Upper lobe of left lung (tissue), 6 donors: ENCODE data around the gene HBG2. TPM values are rescaled to one million over a fixed set of nuclear protein-coding genes. Genes with fewer than 3 reads are reported as not detected.

Experiments
- ATAC-seq, 2 donors: fragments of 200-7000 bp; cut with Tn5 transposase; one replicate each; pipeline ENCODE4 v1.9.1; 2022; ENCODE audit warnings: mild to moderate bottlenecking in 2 of 2, moderate library complexity in 2 of 2; ENCODE audit not compliant: low FRiP score in 2 of 2
- DNase-seq, 2 donors: peaks; one replicate each; pipeline ENCODE4 v3.0.0-alpha.2; 2019 to 2020
- H3K27ac ChIP-seq, 4 donors: fragments of 200-600 bp; sonication (generic); one replicate each; pipeline ENCODE4 v1.5.1; 2016 to 2019
- H3K27me3 ChIP-seq, 4 donors: fragments of 200-600 bp; sonication (generic); one replicate each; pipeline ENCODE4 v1.5.1; 2017 to 2019
- H3K36me3 ChIP-seq, 4 donors: fragments of 200-600 bp; sonication (generic); one replicate each; pipeline ENCODE4 v1.5.1; 2016 to 2019
- H3K4me1 ChIP-seq, 4 donors: fragments of 200-600 bp; sonication (generic); one replicate each; pipeline ENCODE4 v1.5.1; 2018 to 2019
- H3K4me3 ChIP-seq, 4 donors: fragments of 200-600 bp; sonication (generic); one replicate each; pipeline ENCODE4 v1.5.1; 2017 to 2019; ENCODE audit warnings: mild to moderate bottlenecking in 2 of 4, moderate library complexity in 1 of 4
- H3K9me3 ChIP-seq, 4 donors: fragments of 200-600 bp; sonication (generic); one replicate each; pipeline ENCODE4 v1.5.1; 2018 to 2019
- CTCF ChIP-seq, 6 experiments: fragments of 450-650 bp in 4 of 6; fragments of 200-600 bp in 2 of 6; sonication (generic) in 2 of 6; IDR thresholded peaks; one replicate each; pipeline ENCODE4 v1.5.1; 2016 to 2019; ENCODE audit warnings: antibody characterized with exemption in 6 of 6
- EP300 ChIP-seq, 4 donors: sonication (generic); formaldehyde crosslinking; IDR thresholded peaks; one replicate each; pipeline ENCODE4 v1.5.1; 2017; ENCODE audit warnings: antibody characterized with exemption in 4 of 4, control low read depth in 2 of 4
- POLR2A ChIP-seq, 4 donors: fragments of 450-650 bp; IDR thresholded peaks; one replicate each; pipeline ENCODE4 v1.5.1; 2016 to 2017; ENCODE audit warnings: antibody characterized with exemption in 4 of 4, mild to moderate bottlenecking in 2 of 4
- POLR2AphosphoS5 ChIP-seq, 2 donors: sonication (generic); formaldehyde crosslinking; IDR thresholded peaks; one replicate each; pipeline ENCODE4 v1.5.1; 2017; ENCODE audit warnings: antibody characterized with exemption in 2 of 2
- WGBS, 2 donors: methylation state at CpG; one replicate each; pipeline ENCODE4 v1.1.5; 2017 to 2018; 5-methylcytosine and 5-hydroxymethylcytosine counted together
- total RNA-seq, 6 donors: library from RNA; depleted of rRNA in 4 of 6; stranded (reverse); fragments of >200 nt in 4 of 6; gene quantifications; one replicate each; pipeline versions ENCODE4 v1.1.0 to v1.2.1, GENCODE V29; 2016 to 2021
- donor health status: DM: no; HTN: no; CAD: no; lungs with moderate emphysema.
- donor health status: DM: no; HTN: yes; CAD: no; lungs with severe emphysema.

Gene HBG2
- total RNA-seq, 6 donors from 2014 or later = 10.0 to 15.8 TPM; not detected in 4

GRCh38 chr11:5286901-5287300, 32.3 kb upstream of the HBG2 start:
- no peak for DNase-seq
- no peak for ATAC-seq
- H3K36me3 ChIP-seq = no peaks in the 10 kb centered on the region
- TF ChIP-seq CTCF (IDR thresholded peaks at IDR 0.05) (no peak), EP300 (IDR thresholded peaks at IDR 0.05) (no peak), POLR2AphosphoS5 (IDR thresholded peaks at IDR 0.05) (no peak), POLR2A (IDR thresholded peaks at IDR 0.05) (no peak)
- WGBS, 2 donors = 77 to 78% methylated on average over 3 of the region's 3 CpGs
- no peaks in the 10 kb centered on the region for H3K27me3 ChIP-seq
- H3K4me1 ChIP-seq = no peaks in the 10 kb centered on the region
- H3K9me3 ChIP-seq = no peaks in the 10 kb centered on the region
- no peak overlapping the region for H3K27ac ChIP-seq
- H3K4me3 ChIP-seq = no peak overlapping the region

- Histone ChIP-seq H3K36me3 (no peaks in the 10 kb centered on the region), H3K27me3 (no peaks in the 10 kb centered on the region), H3K27ac (no peak overlapping the region), H3K4me3 (no peak overlapping the region), H3K9me3 (no peaks in the 10 kb centered on the region), H3K4me1 (no peaks in the 10 kb centered on the region)
- ATAC-seq (no peak), DNase-seq (no peak)
- TF ChIP-seq POLR2A (IDR thresholded peaks at IDR 0.05) = no peak
- TF ChIP-seq CTCF (IDR thresholded peaks at IDR 0.05) = no peak
- TF ChIP-seq EP300 (IDR thresholded peaks at IDR 0.05) = no peak
- no peak for TF ChIP-seq POLR2AphosphoS5 (IDR thresholded peaks at IDR 0.05)
- 41 to 55% methylated on average over 1 of the region's 1 CpG for WGBS, 2 donors
Measured at GRCh38 chr11:5286351-5286750, 31.8 kb upstream of the HBG2 start.

GRCh38 chr11:5285703-5286340, 31.2 kb upstream of the HBG2 start:
- no peak for DNase-seq
- Histone ChIP-seq H3K27me3 (no peaks in the 10 kb centered on the region), H3K9me3 (no peaks in the 10 kb centered on the region), H3K27ac (no peak overlapping the region), H3K4me3 (no peak overlapping the region), H3K36me3 (no peaks in the 10 kb centered on the region), H3K4me1 (no peaks in the 10 kb centered on the region)
- 82 to 92% methylated on average over 4 of the region's 4 CpGs for WGBS, 2 donors
- TF ChIP-seq POLR2AphosphoS5 (IDR thresholded peaks at IDR 0.05) (no peak), POLR2A (IDR thresholded peaks at IDR 0.05) (no peak), CTCF (IDR thresholded peaks at IDR 0.05) (no peak), EP300 (IDR thresholded peaks at IDR 0.05) (no peak)
- no peak for ATAC-seq

GRCh38 chr11:5284637-5285036, 30.1 kb upstream of the HBG2 start:
- no peak for DNase-seq
- no peak for ATAC-seq

More at GRCh38 chr11:5284637-5285036, 30.1 kb upstream of the HBG2 start:
- no peaks in the 10 kb centered on the region for H3K4me1 ChIP-seq
- H3K27me3 ChIP-seq = no peaks in the 10 kb centered on the region
- 88% methylated on average over 2 of the region's 2 CpGs; no CpG with 5 or more reads in 1 of the 2 donors for WGBS, 2 donors
- H3K27ac ChIP-seq = no peak overlapping the region
- H3K36me3 ChIP-seq = no peaks in the 10 kb centered on the region
- TF ChIP-seq POLR2AphosphoS5 (IDR thresholded peaks at IDR 0.05) (no peak), EP300 (IDR thresholded peaks at IDR 0.05) (no peak), POLR2A (IDR thresholded peaks at IDR 0.05) (no peak), CTCF (IDR thresholded peaks at IDR 0.05) (no peak)
- H3K4me3 ChIP-seq = no peak overlapping the region
- H3K9me3 ChIP-seq = no peaks in the 10 kb centered on the region
